Stimulated activated CD4-positive, alpha-beta T cell treated with anti-CD3 and anti-CD28 coated beads, Interleukin-4, amount 100 ng/mL, for 48 hours (primary cell): ENCODE results near the gene CCDC106.

Experiments used
- DNase-seq, 2 donors: peaks; one replicate each; pipeline ENCODE4 v3.0.0-alpha.2; 2020; ENCODE audit warnings: low read depth in 2 of 2

Gene CCDC106

DNA sequence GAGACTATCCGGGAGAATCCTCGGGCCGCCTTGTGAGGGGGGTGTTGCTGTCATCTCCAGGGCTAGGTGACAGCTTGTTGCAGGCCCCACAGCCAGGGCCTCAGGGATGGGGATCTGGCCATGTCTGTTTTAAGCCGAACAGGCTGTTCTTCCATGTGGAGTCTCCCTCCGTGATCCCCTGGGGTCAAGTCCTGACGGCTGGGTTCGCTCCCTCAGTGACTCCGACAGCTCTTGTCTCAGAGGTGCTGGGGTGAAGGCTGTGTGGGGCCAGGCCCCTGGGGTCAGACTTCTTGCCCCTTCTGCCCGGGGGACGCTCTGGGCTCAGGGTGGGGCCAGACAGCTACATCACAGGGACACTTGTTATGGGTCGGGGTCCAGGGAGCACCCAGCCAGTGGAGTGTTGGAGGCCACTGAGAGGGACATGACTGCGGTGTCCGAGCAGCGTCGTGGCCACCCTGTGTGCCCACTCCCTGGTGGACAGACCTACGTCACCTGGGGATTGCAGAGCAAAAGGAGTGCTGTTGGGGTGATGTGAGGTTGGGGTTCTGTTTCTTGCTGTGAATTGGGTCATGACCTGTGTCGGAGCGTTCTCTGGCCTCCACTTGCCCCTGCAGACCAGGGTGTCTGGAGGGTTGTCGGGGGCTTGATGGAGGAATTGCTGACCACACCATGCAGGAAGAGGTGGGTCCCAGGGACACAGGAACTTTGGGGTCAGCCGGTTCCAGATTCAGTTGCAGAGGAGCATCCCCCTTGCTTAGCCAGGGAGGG is 48.5 kb downstream of the CCDC106 start:
- DNase-seq: no peak

DNA sequence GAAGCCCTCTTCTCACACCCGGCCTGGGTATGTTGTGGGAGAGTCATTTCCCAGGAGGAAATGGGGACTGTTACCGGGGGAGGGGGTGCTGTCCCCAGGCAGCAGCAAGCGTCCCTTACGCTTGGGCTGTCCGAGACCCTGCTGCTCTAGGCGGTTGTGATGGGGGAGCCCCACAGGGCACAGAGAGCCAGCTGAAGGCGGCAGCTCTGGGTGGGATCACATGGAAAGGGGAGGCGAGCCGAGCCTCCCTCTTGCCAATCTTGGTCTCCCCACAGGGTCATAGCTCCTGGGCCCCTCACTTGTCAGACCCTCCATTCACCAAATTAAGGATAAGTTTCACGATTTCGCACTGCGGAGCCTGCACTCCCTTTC is 49.0 kb downstream of the CCDC106 start:
- no peak for DNase-seq

DNA sequence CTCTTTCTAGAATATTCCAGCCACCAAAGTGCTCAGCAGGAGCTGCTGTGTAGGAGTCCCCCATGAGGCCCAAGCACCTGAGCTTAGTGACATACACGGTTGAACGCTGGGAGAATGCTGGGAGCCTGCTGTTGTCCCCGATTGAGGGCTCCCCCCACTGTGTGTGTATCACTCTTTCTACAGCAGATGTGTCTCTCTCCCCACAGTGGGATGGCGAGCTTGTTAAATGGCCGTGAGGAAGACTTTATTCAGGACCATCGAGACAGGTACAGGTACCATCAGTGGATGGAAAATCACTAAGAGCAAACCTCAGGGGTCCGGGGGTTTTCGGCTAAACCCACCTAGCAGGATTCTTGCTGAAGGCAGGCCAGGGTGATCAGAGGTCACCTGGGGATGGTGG is 49.7 kb downstream of the CCDC106 start:
- no peak for DNase-seq

DNA sequence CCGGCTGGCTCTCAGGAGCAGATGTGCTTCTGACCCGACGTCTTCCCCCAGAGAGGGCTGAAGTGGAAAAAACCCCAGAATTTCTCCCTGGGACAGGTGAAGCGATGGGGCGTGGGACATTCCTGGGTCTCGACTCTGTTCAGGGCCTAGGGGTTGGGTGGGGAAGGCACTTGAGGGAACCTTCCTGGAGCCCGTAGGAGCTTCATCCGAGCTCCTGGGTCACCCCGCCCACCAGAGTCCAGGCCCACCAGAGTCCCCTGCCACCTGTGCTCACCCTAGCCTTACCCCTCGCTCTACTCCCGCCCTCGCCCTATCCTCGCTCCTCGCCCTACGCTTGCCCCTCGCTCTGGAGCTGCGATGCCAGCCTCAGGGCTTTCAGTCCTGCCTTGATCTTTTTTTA is 50.2 kb downstream of the CCDC106 start:
- no peak for DNase-seq

DNA sequence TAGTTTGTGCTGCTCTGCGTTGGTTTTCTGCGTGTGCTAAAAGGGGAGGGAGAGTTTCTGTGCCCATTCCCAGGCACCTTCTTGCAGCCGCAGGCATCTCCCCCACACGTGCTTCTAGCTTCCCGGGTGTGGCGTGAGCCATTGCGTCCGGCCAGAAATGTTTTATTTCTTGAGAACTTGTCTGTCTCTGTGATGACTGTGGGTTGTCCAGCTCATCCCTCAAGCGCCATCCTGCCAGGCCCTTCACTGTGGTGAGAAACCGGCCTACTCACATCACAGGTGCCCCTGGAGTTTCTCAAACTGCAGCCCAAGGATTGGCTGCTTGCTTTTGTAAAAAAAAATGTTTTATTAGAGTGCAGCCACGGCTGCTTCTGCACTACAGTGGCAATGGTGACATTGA is 51.2 kb downstream of the CCDC106 start:
- DNase-seq: no peak

DNA sequence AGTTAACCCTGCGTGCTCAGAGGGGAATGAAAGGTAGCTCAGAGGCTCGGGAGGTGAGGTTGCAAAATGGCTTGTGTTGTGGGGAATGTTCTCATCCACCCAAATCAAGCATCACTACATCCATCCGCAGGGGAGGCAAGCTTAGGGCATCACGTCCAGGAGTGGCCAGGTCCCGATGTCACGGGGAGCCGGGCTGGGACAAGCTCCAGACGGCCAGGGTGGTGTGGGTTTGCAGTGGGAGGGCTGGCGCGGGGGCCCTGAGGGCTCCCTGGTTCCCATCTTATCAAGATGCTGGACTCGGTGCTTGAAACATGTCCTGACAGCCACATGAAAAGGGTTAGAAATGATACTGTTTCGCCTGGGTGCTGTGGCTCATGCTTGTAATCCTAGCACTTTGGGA is 52.8 kb downstream of the CCDC106 start:
- DNase-seq: no peak

DNA sequence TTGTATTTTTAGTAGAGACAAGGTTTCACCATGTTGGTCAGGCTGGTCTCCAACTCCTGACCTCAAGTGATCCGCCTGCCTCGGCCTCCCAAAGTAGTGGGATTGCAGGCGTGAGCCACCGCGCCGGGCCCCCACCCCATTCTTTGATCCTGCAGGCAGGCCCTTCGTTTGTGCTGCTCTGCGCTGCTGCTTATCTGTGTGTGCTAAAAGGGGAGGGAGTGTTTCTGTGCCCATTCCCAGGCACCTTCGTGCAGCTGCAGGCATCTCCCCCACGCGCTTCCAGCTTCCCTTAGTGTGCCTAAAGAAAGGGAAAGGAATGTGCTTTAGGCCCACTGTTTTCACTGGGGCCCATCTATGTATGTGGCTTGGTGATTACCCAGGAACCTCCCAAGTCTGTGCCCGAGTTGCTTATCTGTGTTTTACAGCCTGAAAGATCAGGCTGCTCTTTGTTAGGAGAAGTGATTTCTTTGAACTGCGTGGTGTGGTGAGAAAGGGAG is 54.2 kb downstream of the CCDC106 start:
- DNase-seq: no peak
